Lung (tissue), 12 donors: ENCODE measurements around the gene RTF1. TPM values are rescaled to one million over a fixed set of nuclear protein-coding genes. Genes with fewer than 3 reads are reported as not detected.

Experiments used
- ATAC-seq: fragments of 200-7000 bp; cut with Tn5 transposase; one replicate; pipeline ENCODE4 v1.9.1; 2020; ENCODE audit warnings: moderate number of reproducible peaks; ENCODE audit not compliant: insufficient read depth, low FRiP score
- DNase-seq, 3 donors: peaks; one replicate each; pipeline ENCODE4 v3.0.0-alpha.2; 2013 to 2017
- H3K27ac ChIP-seq, 2 donors: one replicate each; pipeline ENCODE4 v1.5.1; 2013; ENCODE audit warnings: mild to moderate bottlenecking in 2 of 2, moderate library complexity in 2 of 2, control low read depth in 1 of 2, inconsistent platforms in 1 of 2, low read depth in 1 of 2, low read length in 1 of 2
- H3K27me3 ChIP-seq, 3 donors: one replicate each; pipeline ENCODE4 v1.5.1; 2013; ENCODE audit warnings: low read length in 2 of 3; ENCODE audit not compliant: control insufficient read depth in 3 of 3, insufficient read depth in 3 of 3
- H3K36me3 ChIP-seq, 4 donors: one replicate each; pipeline ENCODE4 v1.5.1; 2013; ENCODE audit warnings: low read length in 4 of 4, mild to moderate bottlenecking in 1 of 4, moderate library complexity in 1 of 4; ENCODE audit not compliant: control insufficient read depth in 4 of 4, insufficient read depth in 4 of 4
- H3K4me1 ChIP-seq, 5 donors: one replicate each; pipeline ENCODE4 v1.5.1; 2013; ENCODE audit warnings: low read length in 5 of 5, mild to moderate bottlenecking in 2 of 5, moderate library complexity in 1 of 5; ENCODE audit not compliant: control insufficient read depth in 5 of 5, insufficient read depth in 5 of 5
- H3K4me3 ChIP-seq: one replicate; pipeline ENCODE4 v1.5.1; 2013; ENCODE audit warnings: mild to moderate bottlenecking, control low read depth, moderate library complexity
- H3K9ac ChIP-seq, 2 donors: one replicate each; pipeline ENCODE4 v1.5.1; 2013; ENCODE audit warnings: low read length in 2 of 2, control low read depth in 1 of 2; ENCODE audit not compliant: insufficient read depth in 1 of 2
- H3K9me3 ChIP-seq, 4 donors: one replicate each; pipeline ENCODE4 v1.5.1; 2013; ENCODE audit warnings: low read length in 3 of 4, mild to moderate bottlenecking in 1 of 4, moderate library complexity in 1 of 4; ENCODE audit not compliant: control insufficient read depth in 4 of 4, insufficient read depth in 3 of 4
- WGBS, 2 donors: extraction: QIAGEN DNeasy Blood & Tissue Kit; methylation state at CpG; one replicate each; pipeline ENCODE4 v1.1.7; 2013; 5-methylcytosine and 5-hydroxymethylcytosine counted together
- polyA plus RNA-seq, 2 donors: library from polyadenylated mRNA; stranded (reverse); fragments of 200-250 nt; gene quantifications; one replicate each; pipeline ENCODE4 v1.2.1, GENCODE V29; 2013
- total RNA-seq, 2 donors: library from RNA; depleted of rRNA in 1 of 2; stranded (reverse); fragments of >200 nt in 1 of 2; gene quantifications; one replicate each; pipeline ENCODE4 v1.2.1, GENCODE V29; 2014 to 2021
- TF ChIP-seq, protein P1 (sequence below): IDR thresholded peaks from 2 replicates; pipeline ENCODE4 v1.5.1; 2012; ENCODE audit warnings: mild to moderate bottlenecking; ENCODE audit errors: control extremely low read depth, extremely low read depth
- donor health status: control.
- donor health status: control.
- donor health status: Bipolar disorder and iron deficiency.
- donor health status: healthy.
- donor health status: DM: yes; HTN: yes; CAD: no.

RTF1 gene
- total and polyA plus RNA-seq, 4 donors = 14.4 to 38.6 (median 19.4) TPM

DNA sequence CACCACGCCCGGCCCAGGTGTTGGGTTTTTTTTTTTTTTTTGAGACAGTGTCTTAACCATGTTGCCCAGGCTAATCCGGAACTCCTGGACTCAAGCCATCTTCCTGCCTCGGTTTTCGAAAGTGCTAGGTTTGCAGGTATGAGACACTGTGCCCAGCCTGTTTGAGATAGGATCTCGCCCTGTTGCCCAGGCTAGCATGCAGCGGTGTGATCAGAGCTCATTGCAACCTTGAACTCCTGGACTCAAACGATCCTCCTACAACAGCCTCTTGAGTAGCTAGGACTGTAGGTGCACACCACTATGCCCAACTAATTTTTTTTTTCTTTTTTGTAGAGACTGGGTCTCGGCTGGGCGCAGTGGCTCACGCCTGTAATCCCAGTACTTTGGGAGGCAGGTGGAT is 56.5 kb downstream of the RTF1 start:
- Histone ChIP-seq H3K9ac (no peak overlapping the region), H3K4me3 (no peak overlapping the region), H3K27me3 (no peaks in the 10 kb centered on the region), H3K36me3 (peaks cover 38 to 52% (median 45%) of the 10 kb centered on the region in 4 donors), H3K9me3 (no peaks in the 10 kb centered on the region), H3K4me1 (peaks cover 0 to 3% (median 0%) of the 10 kb centered on the region in 5 donors), H3K27ac (no peak overlapping the region)
- 95 to 97% methylated on average over 11 of the region's 11 CpGs for WGBS, 2 donors
- DNase-seq = no peak
- TF ChIP-seq, protein P1, sequence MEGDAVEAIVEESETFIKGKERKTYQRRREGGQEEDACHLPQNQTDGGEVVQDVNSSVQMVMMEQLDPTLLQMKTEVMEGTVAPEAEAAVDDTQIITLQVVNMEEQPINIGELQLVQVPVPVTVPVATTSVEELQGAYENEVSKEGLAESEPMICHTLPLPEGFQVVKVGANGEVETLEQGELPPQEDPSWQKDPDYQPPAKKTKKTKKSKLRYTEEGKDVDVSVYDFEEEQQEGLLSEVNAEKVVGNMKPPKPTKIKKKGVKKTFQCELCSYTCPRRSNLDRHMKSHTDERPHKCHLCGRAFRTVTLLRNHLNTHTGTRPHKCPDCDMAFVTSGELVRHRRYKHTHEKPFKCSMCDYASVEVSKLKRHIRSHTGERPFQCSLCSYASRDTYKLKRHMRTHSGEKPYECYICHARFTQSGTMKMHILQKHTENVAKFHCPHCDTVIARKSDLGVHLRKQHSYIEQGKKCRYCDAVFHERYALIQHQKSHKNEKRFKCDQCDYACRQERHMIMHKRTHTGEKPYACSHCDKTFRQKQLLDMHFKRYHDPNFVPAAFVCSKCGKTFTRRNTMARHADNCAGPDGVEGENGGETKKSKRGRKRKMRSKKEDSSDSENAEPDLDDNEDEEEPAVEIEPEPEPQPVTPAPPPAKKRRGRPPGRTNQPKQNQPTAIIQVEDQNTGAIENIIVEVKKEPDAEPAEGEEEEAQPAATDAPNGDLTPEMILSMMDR = no peak
- ATAC-seq = no peak

DNA sequence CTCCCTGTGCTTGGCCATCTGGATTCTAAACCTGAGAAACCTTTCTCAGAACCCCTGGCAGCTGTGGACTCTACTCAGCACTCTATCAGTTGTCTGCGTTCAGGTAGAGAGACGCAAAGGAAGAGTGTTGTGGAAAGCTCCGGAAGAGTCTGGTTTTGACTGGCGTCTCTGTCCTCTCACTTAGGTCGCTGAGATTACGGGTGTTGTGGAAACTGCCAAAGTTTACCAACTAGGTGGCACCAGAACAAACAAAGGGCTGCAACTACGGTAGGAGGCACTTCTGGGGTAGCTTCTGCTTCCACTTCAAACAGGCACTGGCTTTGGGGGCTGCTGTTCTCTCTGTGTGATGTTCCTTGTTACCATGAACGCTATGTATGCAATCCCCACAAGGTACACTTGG is 57.5 kb downstream of the RTF1 start:
- H3K9ac ChIP-seq = no peak overlapping the region
- ATAC-seq (no peak), DNase-seq (no peak)
- no peak overlapping the region for H3K4me3 ChIP-seq
- TF ChIP-seq, protein P1 = no peak
- no peaks in the 10 kb centered on the region for H3K27me3 ChIP-seq
- peaks cover 44 to 51% (median 47%) of the 10 kb centered on the region in 4 donors for H3K36me3 ChIP-seq
- H3K27ac ChIP-seq = no peak overlapping the region
- 84 to 91% methylated on average over 8 of the region's 8 CpGs for WGBS, 2 donors
- H3K4me1 ChIP-seq = peaks cover 0 to 3% (median 0%) of the 10 kb centered on the region in 5 donors
- no peaks in the 10 kb centered on the region for H3K9me3 ChIP-seq

DNA sequence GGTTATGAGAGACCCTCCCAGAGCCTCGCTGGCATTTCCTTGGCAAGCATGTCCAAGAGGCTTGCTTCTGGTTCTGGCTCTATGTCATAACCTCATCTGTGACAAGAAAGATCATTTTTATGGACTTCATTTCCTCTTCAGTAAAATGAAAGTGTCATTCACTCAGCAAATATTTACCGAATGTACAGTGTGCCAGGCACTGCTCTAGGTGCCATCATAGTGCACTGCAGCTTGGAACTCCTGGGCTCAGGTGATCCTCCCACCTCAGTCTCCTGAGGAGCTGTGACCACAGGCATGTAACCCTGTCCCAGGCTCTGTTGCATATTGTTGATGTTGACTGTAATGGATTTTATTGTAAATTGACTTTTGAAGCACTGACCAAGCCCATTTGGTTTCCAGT is 58.0 kb downstream of the RTF1 start:
- no peak overlapping the region for H3K9ac ChIP-seq
- TF ChIP-seq, protein P1 = no peak
- peaks cover 44 to 54% (median 45%) of the 10 kb centered on the region in 4 donors for H3K36me3 ChIP-seq
- no peaks in the 10 kb centered on the region for H3K9me3 ChIP-seq
- H3K27me3 ChIP-seq = no peaks in the 10 kb centered on the region
- 31 to 55% methylated on average over 2 of the region's 2 CpGs for WGBS, 2 donors
- no peak for DNase-seq
- no peak for ATAC-seq
- no peak overlapping the region for H3K27ac ChIP-seq
- H3K4me3 ChIP-seq = no peak overlapping the region
- H3K4me1 ChIP-seq = peaks cover 0 to 3% (median 0%) of the 10 kb centered on the region in 5 donors
